ENCODE data around the gene UNC50.
A peak's percentile ranks its signal among the peaks of the same experiment; 100 is the strongest.

The UNC50 gene, protein sequence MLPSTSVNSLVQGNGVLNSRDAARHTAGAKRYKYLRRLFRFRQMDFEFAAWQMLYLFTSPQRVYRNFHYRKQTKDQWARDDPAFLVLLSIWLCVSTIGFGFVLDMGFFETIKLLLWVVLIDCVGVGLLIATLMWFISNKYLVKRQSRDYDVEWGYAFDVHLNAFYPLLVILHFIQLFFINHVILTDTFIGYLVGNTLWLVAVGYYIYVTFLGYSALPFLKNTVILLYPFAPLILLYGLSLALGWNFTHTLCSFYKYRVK

DNA sequence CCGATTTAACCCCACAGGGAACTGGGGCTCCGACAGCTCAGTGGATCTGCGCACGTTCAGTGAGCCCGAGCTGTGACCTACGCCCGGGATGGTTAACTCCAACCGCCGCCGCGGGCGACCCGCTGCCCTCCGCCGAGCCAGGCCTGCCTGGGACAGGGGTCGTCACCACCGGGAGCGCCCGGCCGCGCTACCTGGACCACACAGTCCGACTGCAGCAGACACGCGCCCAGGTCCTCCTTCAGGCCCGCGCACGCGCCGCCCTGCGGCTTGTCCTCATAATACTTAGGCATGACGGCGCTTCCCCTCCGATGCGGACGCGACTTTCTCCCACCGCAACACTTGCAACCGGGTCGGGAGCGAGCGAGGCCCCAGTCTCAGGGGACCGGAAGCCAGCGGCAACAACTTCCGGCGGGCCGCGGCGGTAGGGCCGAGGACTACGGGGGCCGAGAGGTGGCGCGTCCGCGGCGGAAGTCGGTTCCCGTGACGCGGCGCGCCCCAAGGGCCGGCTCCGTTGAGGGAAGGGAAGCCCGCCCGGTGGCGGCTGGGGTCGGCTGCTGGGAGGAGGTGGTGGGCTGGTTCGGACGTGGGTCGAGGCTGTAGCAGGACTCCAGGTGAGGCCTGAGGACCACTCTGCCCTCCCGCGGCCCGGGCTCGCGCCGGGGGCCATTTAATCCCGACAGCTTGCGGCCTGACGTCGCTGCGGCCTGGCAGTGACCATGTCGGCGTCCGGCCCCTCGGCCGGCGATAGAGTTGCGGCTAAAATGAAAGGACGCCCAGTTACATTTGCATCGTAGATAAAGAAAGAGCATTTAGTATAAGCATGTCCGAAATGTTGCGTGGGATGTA lies at the start of gene UNC50, which contains the start of gene COA5:
TSS of gene UNC50 (plus strand) at position 474 of the 846 bp plus-strand sequence. CDS start 1,171 bp downstream, outside the sequence.
TSS of gene COA5 (minus strand) at position 397 of the 846 bp plus-strand sequence. CDS start at position 290, 107 bp downstream.
- DNase-seq (ENCODE audit: low read depth in 2 of 2) = peak; percentile 67 to 82

DNA sequence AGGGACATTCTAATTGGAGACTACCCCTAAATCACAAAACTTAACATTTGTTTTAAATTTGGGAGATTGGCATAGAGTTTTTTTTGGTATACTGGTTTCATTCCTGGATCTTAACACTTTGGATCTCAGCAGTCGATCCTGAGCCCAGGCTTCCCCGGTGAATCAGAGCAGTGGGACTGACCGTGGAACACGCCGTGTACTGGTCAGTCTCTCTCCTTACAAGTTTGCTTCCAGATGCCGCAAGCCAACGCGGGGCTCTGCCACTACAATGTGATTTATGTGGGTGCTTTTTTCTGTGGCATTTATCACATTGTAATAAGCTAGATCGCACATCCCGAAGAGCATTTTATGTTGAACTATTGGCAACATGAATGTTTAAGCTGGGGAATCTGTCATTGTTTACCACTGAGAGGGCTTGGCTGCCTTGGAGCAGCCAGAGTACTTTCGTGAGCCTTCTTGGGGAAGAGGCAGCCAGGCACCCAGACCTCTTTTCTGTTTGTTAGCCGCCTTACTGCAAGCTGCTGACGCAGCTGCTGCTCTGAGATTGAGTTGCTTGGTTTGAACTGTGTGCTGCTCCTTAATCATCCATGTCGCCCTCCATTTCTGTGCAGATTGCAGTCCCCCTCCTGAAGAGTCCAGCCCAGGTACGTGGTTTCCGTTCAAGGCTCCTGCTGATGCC lies 49.4 kb upstream of the UNC50 start:
- DNase-seq (ENCODE audit: low read depth in 2 of 2) = no peak

DNA sequence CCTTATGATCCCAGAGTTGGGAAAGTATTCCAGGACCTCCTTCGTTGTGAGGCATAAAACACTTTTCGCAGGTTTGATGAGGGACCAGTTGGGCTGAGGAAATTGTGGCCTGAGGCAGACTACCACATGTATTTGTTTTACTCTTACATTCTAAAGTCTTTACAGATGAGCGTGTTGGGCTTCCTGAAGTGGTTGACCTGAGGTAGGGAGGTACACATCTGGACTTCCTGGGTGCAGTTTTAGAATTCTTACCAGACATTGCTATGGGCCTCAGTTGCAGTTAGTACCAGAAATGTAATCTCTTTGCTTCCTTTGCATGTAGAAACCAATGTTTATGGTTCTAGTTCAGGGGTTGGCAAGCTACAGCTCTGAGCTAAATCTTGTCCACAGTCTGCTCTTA lies 48.8 kb upstream of the UNC50 start:
- DNase-seq (ENCODE audit: low read depth in 2 of 2) = no peak

DNA sequence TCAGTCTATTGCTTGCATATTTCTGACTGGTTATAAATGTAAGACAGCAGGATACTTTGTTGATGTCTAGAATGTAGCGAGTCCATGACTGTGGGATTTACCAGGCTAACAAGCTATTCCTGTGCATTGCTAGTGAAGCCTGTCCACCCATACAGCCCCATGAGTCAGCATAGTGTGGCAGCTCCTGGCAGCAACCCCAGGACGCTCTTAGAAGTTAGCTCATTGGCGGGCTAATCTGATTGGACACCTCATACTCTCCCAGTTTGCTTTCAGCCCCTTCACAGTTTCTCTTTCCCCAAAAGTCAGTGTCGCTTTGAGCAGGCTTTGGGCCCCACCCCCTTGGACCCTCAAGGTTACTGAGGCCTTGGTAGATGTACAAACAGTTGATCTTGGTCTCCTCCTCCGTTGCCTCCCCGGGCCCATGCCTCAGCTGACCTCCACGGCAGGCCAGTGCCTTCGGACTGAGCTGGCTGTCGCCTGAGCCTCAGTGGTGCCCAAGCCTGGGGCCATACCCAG lies 48.1 kb upstream of the UNC50 start:
- DNase-seq (ENCODE audit: low read depth in 2 of 2) = no peak

DNA sequence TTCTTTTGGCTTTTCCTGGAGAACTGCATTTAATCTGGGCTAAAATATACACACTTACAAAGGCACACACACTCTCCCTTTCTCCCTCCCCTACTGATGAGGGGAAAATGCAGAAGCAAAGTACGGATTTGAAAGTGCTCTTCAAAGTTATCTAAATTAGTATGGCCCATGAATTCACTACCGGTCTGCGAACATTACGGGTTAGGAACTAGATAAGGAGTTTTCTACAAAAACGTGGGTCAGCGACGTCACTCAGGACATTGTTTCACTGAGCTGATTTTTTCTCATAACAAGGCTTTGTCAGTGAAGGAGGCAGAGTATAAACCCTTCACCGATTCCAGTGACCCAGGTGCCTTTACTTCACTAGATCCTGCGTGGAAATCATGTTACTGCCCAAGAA lies 47.4 kb upstream of the UNC50 start:
- DNase-seq (ENCODE audit: low read depth in 2 of 2) = no peak

DNA sequence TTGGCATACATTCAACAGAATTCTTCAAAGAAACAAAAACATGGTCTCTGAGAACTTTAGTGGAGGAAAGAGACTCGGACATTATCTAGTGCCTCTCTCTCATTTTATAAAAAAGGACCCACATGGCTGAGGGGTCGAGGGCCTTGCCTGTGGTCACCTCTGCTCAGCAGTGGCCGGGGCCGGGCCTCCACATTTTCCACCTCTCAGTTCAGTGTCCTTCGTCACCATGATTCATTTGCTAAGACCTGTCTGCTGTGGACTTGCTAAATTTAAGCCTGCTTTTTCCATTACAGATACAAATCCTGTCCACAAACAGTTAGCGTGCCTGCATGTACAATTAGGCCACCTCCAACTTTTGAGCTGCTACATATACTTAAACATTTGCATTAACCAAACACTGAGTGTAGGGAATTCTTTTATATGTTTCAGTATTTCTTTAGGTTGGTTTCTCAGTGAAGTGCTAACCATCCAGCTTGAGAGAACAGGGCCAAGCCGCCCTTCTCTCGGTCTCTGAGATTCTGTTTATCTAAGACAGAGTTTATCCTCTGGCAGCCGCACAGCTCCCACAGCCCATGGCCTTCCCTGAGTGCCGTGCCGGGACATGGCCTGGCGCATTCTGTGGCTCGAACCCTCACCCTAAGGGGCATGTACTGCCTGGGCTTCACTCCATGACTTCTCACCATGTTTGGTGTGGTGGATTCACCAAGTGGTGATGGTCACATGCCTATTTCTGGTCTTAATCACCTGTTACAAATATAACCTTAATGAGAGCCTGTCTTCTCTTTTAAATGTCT lies 46.3 kb upstream of the UNC50 start:
- DNase-seq (ENCODE audit: low read depth in 2 of 2) = no peak

DNA sequence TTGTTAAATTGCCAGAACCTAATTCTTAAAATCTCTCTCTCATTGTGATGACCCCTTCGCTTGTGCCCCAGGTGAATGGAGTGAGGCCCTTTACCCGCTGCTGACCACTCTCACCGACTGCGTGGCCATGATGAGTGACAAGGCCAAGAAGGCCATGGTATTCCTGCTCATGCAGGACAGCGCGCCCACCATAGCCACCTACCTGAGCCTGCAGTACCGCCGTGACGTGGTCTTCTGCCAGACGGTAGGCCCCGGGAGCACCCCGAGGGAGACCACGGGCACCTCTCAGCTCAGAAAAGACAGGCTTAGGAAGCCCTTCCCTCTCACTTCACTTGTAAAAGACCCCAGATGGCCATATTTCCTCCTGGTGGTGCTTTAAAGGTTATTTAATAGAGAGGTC lies 45.0 kb upstream of the UNC50 start:
- no peak for DNase-seq (ENCODE audit: low read depth in 2 of 2)

DNA sequence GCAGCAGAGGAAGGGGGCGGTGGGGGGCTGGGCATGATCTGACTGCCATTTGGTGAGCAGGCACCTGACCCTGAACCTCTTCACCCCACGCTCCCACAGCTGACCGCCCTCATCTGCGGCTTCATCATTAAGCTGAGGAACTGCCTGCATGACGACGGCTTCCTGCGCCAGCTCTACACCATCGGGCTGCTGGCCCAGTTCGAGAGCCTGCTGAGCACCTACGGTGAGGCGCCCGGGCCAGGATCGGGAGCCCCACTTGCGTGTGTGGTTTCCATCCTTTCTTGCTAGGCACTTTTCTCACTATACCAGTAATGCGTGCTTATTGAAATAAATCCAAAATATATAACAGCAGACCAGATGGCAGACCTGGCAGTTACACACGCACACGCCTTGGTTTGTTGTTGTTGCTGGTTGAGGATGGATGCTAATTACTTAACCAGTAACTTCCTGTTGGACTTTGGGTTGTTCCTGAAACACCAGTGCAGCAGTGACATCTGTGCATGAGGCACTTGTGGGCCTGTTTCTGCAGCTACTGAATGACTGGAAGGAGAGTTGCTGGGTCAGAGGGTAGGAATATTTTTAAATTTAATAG lies 43.8 kb upstream of the UNC50 start:
- no peak for DNase-seq (ENCODE audit: low read depth in 2 of 2)

DNA sequence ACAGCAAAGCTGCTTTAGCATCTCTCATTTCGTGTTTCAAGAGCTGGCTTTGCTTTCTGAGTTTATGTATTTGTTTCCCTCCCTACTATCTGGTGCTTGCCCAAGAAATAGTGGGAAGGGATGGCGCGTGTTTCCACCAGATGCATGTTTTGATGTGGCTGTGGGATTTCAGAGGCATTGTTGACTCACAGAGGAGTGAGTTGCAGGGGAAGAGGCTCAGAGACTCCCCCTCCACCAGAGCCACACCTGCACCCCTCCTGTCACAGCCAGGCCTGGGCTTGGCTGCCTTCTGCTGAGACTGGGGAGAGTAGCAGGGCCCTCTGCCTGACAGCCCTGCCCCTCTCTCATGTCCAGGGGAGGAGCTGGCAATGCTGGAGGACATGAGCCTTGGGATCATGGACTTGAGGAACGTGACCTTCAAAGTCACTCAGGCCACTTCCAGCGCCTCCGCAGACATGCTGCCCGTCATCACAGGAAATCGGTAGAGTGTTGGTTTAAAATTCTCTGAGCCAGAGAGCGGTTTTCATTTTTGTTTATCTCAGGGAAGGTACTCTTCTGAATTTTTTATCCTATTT lies 43.0 kb upstream of the UNC50 start:
- no peak for DNase-seq (ENCODE audit: low read depth in 2 of 2)

DNA sequence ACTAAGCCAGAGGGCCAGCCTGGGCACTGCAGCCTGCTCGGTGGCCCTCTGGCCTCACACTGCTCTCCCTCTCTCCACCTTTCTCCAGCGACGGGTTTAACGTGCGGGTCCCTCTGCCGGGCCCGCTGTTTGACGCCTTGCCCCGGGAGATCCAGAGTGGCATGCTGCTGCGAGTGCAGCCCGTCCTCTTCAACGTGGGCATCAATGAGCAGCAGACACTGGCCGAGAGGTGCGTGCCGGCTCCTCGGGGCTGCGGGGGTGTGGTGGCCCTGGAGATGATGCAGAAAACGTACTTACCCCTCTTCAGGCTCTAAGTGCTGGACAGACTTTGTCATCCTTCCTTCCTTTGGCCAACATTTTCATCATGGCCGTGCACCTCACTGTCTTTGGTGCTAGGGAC lies 42.4 kb upstream of the UNC50 start:
- no peak for DNase-seq (ENCODE audit: low read depth in 2 of 2)

DNA sequence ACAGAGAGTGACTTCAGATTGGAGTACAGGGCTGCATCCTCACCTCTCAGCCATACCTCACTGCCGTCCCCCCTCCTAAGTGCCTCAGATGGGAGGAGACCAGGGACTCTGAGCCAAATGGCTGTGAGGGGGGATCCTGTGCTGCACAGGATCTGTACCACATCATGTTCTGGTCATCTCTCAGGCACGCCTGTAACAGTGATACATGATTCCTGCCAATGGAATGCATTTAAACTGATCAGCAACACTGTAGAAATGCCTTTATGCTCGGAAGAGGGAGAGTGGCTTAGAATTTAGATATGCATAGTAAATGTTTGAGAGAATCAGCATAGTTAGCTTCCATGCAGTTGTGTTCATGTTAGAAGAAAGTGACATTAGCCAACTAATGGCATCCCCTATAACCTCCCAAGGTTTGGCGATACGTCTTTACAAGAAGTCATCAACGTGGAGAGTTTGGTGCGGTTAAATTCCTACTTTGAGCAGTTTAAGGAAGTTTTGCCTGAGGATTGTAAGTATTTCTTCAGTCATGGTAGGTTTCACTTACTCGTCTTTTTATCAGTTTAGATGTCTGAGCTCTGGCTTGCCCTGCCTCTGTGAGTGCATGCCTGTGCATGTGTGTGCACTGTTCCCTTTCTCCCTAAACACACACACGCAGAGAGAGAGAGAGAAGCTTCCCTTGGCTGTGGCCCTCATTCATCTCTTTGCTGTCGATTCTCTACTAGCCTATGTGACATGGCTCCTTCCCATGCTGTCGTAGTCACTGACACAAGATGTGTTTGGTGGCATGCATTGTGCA lies 40.0 kb upstream of the UNC50 start:
- DNase-seq (ENCODE audit: low read depth in 2 of 2) = no peak

DNA sequence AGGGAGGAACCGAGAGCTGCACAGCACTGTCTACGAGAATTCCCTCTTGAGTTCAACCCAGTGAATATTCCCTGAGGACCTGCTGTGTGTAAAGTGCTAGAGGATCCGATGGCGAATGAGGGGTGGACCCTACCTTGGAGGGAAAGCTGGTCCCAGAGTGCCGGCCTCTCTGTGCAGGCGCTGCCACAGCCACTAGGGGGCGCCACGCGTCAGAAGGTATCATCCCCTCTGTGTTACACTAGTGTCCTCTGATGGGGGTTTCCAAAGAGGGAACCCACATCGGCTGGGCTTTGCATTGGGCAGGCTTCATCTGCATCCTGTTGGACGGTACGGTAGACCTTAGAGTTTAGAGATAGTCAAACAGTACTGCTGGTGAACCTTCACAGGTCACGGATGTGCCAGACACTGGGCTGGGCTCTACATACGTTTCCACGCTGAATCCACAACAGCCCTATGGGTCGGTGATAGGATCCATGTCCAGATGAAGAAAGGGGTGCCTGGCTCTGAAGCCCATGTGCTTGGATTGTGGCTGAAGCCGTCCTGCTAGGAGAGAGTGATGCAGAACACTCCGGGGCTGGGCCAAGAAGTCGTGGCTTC lies 39.1 kb upstream of the UNC50 start:
- peak; percentile 50 to 51 for DNase-seq (ENCODE audit: low read depth in 2 of 2)

DNA sequence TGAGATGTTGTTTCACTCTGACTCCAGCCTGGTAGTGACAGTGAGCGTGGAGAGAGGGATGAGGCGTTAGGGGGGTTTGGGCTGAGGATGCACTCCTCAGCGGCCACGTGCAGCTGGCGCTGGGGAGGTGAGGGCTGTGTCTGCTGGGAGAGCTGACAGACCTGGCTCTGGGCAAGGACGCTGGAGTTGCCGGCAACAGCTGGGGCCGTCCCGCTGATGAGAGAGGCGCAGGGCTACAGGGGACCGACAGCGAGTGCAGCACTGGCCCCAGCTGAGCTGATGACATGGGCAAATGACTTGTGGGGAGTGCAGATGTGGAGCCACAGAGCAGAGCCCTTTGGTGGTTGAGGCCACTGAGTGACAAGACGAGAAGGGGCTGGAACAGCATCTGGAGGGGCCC lies 38.5 kb upstream of the UNC50 start:
- DNase-seq (ENCODE audit: low read depth in 2 of 2) = no peak

DNA sequence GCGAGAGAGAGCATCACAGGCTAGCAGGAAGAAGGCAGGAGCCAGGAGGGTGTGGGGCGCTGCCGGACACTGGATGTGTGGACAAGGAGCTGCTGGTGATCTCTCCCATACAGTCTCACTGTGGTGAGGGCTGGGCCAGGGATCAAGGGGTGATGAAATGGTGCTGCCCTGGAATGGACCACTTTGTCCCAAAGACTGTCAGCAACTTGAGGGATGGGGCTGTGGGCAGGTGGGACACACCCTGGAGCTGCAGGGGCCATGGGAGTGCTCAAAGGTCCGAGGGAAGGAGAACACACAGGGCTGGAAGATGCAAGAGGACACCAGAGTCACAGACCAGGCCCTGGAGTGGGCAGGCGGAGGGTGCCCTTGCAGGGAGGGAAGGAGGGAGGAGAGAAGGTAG lies 38.0 kb upstream of the UNC50 start:
- no peak for DNase-seq (ENCODE audit: low read depth in 2 of 2)

DNA sequence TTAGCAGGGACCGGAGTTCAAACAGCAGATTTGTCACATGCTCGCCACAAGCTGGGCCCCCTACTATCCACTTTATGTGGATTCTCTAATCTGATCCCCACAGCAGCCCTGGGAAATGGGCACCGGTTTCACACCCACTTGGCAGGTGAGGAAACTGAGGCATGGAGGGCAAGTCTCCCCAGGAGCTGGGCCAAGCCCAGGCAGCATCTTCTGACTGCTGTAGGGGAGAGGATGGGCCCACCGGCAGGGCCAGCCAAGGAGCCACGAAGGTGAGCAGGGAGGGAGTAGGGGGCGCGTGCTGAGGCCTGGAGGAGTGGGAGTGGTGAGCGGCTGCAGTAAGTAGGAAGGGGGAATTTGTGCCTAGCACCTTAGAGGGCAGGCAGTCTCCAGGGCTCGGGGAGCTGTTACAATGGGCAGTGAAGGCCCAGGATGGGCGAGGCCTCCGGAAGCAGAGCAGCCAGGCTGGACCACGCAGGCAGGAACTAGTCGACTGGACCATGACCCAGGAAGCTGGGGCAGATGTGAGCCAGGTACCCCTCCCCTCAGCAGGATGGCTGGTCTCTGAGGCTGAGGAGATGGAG lies 37.2 kb upstream of the UNC50 start:
- DNase-seq (ENCODE audit: low read depth in 2 of 2) = no peak

DNA sequence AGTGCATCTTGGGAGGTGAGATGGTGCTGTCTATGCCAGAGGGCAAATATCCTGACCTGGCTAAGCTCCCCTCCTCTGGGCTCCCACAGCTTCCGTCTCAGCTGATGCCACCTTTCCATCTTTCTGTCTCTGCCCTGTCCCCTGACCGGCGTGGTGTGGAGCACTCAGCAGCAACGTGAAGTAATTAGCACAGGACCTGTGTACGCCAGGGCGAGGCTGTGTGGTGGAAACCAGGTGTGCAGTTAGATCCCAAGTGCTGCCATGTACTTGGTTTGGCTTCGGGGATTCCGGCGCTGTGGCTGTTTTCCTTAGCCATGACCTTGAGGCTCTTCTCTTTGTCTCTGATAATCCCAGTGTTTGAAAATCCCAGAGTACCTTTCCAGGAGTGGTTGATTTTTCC lies 36.6 kb upstream of the UNC50 start:
- DNase-seq (ENCODE audit: low read depth in 2 of 2) = no peak

DNA sequence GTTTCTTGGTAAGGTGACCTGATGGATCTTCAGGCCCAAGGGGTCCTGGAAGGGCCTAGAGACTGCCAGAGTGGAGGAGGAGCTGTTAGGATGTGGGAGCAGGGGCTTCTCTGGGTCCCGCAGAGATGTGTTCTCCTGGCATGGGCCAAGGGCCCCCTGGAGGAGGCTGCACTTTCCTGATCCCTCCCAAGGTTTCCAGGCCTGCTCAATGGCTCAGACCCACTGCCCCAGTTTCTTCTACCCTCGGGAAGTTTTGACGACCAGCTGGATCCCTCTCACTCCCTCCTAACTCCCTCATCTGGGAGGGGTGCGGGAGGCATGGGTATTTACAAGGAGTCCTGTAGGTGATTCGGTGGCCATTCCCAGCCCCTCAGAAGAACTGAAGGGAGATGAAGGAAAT lies 36.2 kb upstream of the UNC50 start:
- DNase-seq (ENCODE audit: low read depth in 2 of 2) = no peak

DNA sequence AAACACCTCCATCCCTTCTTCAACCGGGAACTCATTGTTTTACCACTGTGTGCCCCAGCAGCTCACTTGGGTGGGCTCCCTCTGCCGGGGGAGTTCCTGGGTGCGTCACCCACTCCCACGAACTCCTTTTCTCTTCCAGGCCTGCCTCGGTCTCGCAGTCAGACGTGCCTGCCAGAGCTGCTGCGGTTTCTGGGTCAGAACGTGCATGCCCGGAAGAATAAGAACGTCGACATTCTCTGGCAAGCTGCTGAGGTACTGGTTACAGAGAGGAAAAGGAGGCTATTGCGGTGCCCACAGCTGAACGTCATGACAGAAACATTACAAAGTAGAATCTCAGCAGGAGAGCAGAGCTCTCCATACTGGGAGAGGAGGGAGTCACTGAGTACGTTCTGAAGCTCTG lies 35.7 kb upstream of the UNC50 start:
- no peak for DNase-seq (ENCODE audit: low read depth in 2 of 2)

DNA sequence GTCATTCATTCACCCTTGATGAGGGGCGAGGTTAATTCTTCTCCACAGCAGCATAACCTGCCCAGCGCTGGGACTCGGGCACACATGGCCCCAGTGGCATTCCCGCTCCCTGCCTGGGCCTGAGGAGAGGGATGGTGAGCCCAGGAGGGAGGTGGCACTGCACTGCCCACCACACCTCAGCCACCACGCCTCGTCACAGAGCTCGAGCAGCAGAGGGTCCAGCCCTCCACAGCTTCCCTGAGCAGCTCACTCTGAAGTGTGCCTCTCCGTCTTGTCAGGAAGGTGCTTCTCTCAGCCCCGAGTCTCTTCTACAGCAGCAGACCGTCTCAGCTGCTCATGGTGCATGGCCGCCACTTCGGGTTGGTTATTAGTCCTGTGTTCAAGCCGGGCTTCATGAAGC lies 35.0 kb upstream of the UNC50 start:
- DNase-seq (ENCODE audit: low read depth in 2 of 2) = no peak
